ENCODE results near the gene SLC9C1. TPM values are rescaled to one million over a fixed set of nuclear protein-coding genes. Genes with fewer than 3 reads are reported as not detected.

The SLC9C1 gene
- total RNA-seq, 1 experiment from 2014 or later, result not detected

DNA sequence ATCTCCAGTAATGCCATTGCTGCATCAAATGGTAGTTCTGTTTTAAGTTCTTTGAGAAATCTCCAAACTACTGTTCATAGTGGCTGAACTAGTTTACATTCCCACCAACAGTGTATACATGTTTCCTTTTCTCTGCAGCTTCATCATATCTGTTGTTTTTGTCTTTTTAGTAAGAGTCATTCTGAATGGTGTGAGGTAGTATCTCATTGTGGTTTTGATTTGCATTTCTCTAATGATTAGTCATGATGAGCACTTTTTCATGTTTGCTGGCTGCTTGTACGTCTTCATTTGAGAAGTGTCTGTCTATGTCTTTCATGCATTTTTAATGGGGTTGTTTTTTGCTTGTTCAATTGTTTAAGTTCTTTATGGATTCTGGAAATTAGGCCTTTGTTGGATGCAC is 150.8 kb downstream of the SLC9C1 start:
- TF ChIP-seq EZH2 (IDR thresholded peaks at IDR 0.05; ENCODE audit: borderline replicate concordance, low read depth, low read length, poor library complexity, severe bottlenecking), result no peak
- TF ChIP-seq, protein P1, sequence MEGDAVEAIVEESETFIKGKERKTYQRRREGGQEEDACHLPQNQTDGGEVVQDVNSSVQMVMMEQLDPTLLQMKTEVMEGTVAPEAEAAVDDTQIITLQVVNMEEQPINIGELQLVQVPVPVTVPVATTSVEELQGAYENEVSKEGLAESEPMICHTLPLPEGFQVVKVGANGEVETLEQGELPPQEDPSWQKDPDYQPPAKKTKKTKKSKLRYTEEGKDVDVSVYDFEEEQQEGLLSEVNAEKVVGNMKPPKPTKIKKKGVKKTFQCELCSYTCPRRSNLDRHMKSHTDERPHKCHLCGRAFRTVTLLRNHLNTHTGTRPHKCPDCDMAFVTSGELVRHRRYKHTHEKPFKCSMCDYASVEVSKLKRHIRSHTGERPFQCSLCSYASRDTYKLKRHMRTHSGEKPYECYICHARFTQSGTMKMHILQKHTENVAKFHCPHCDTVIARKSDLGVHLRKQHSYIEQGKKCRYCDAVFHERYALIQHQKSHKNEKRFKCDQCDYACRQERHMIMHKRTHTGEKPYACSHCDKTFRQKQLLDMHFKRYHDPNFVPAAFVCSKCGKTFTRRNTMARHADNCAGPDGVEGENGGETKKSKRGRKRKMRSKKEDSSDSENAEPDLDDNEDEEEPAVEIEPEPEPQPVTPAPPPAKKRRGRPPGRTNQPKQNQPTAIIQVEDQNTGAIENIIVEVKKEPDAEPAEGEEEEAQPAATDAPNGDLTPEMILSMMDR (conservative IDR thresholded peaks at IDR 0.05; ENCODE audit: low read depth, low read length), result no peak
- no peak for DNase-seq (ENCODE audit: low spot score)
- Histone ChIP-seq H3K4me1 (ENCODE audit: insufficient read depth, low read length, poor library complexity, severe bottlenecking) (no peaks in the 10 kb centered on the region), H3K27me3 (replicated peaks; ENCODE audit: insufficient read depth, low read depth, low read length, poor library complexity) (no peaks in the 10 kb centered on the region), H3K27ac (ENCODE audit: low read depth, low read length, poor library complexity, severe bottlenecking) (no peak overlapping the region), H3K9me3 (ENCODE audit: low read depth, low read length, poor library complexity, severe bottlenecking) (no peaks in the 10 kb centered on the region), H3K4me3 (ENCODE audit: low read depth, low read length, poor library complexity, severe bottlenecking) (no peak overlapping the region), H3K36me3 (ENCODE audit: insufficient read depth, low read length, poor library complexity, severe bottlenecking) (no peaks in the 10 kb centered on the region)
- intact Hi-C loops (cut with micrococcal nuclease; ENCODE audit: unreplicated experiment), result no loop called here
- POLR2A ChIA-PET (ENCODE audit: low non-redundant PET), result no interaction called here
- BruUV-seq (replicated peaks), result no TSS peak
- CTCF ChIA-PET, result no interaction called here

DNA sequence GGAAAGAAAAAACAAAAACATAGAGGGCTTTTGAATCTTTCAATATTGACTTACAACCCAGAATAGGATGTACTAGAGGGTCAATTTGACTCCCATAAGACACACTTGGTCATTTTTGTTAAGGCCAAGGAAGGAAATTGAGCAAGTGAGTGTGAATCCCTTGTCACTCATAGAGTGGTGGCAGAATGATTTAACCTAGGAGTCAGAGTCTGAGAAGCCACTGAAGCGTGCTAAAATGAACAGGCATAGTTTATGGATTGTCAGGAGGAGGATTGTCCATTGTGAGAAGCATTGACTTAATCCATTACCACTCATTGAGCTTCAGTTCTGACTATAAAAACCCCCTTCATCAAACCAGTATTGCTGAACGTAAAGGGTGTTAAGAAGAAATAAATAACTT is 152.7 kb downstream of the SLC9C1 start:
- H3K27me3 ChIP-seq (replicated peaks; ENCODE audit: insufficient read depth, low read depth, low read length, poor library complexity), result no peaks in the 10 kb centered on the region
- no peak for TF ChIP-seq EZH2 (IDR thresholded peaks at IDR 0.05; ENCODE audit: borderline replicate concordance, low read depth, low read length, poor library complexity, severe bottlenecking)
- TF ChIP-seq, protein P1 (conservative IDR thresholded peaks at IDR 0.05; ENCODE audit: low read depth, low read length), result no peak
- no TSS peak for BruUV-seq (replicated peaks)
- H3K4me3 ChIP-seq (ENCODE audit: low read depth, low read length, poor library complexity, severe bottlenecking), result no peak overlapping the region
- intact Hi-C loops (cut with micrococcal nuclease; ENCODE audit: unreplicated experiment), result no loop called here
- H3K36me3 ChIP-seq (ENCODE audit: insufficient read depth, low read length, poor library complexity, severe bottlenecking), result no peaks in the 10 kb centered on the region
- no peak for DNase-seq (ENCODE audit: low spot score)
- H3K9me3 ChIP-seq (ENCODE audit: low read depth, low read length, poor library complexity, severe bottlenecking), result no peaks in the 10 kb centered on the region
- ChIA-PET POLR2A (ENCODE audit: low non-redundant PET) (no interaction called here), CTCF (no interaction called here)
- no peak overlapping the region for H3K27ac ChIP-seq (ENCODE audit: low read depth, low read length, poor library complexity, severe bottlenecking)
- no peaks in the 10 kb centered on the region for H3K4me1 ChIP-seq (ENCODE audit: insufficient read depth, low read length, poor library complexity, severe bottlenecking)

DNA sequence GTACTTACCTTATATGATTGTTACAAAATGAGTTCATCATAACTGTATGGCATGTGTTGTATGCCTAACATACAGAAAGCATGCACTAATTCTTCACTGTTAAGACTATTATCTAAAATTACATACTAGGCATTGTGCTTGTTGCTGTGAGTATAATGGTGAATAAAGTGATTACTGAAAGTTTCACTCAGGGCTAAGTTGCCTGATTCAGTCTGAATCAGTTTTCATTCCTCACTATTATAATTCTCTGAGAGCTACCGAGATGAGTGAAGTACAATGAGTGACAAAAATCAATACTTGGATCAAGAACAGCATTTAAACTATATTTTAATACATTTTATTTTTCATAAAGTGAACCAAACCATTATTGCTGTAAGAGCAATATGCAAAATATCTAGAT is 153.4 kb downstream of the SLC9C1 start:
- H3K9me3 ChIP-seq (ENCODE audit: low read depth, low read length, poor library complexity, severe bottlenecking), result no peaks in the 10 kb centered on the region
- H3K4me1 ChIP-seq (ENCODE audit: insufficient read depth, low read length, poor library complexity, severe bottlenecking), result no peaks in the 10 kb centered on the region
- POLR2A ChIA-PET (ENCODE audit: low non-redundant PET), result no interaction called here
- CTCF ChIA-PET, result no interaction called here
- TF ChIP-seq, protein P1 (conservative IDR thresholded peaks at IDR 0.05; ENCODE audit: low read depth, low read length), result no peak
- TF ChIP-seq EZH2 (IDR thresholded peaks at IDR 0.05; ENCODE audit: borderline replicate concordance, low read depth, low read length, poor library complexity, severe bottlenecking), result no peak
- no peak overlapping the region for H3K4me3 ChIP-seq (ENCODE audit: low read depth, low read length, poor library complexity, severe bottlenecking)
- no peaks in the 10 kb centered on the region for H3K27me3 ChIP-seq (replicated peaks; ENCODE audit: insufficient read depth, low read depth, low read length, poor library complexity)
- H3K27ac ChIP-seq (ENCODE audit: low read depth, low read length, poor library complexity, severe bottlenecking), result no peak overlapping the region
- intact Hi-C loops (cut with micrococcal nuclease; ENCODE audit: unreplicated experiment), result no loop called here
- no peak for DNase-seq (ENCODE audit: low spot score)
- H3K36me3 ChIP-seq (ENCODE audit: insufficient read depth, low read length, poor library complexity, severe bottlenecking), result no peaks in the 10 kb centered on the region
- BruUV-seq (replicated peaks), result no TSS peak

Data from A673 (cell line).